Renal cortical epithelial cell (primary cell): ENCODE measurements around the gene TTC13. TPM values are rescaled to one million over a fixed set of nuclear protein-coding genes. Genes with fewer than 3 reads are reported as not detected.

Experiments
- DNase-seq: peaks from one replicate; pipeline ENCODE4 v3.0.0-alpha.2; 2011; ENCODE audit warnings: low read depth
- total RNA-seq: library from RNA; depleted of rRNA; stranded (reverse); fragments of >200 nt; gene quantifications from 2 replicates; pipeline ENCODE4 v1.2.3, GENCODE V29; 2014

The TTC13 gene
- total RNA-seq, 1 donor from 2014 or later, result 12.2 TPM

DNA sequence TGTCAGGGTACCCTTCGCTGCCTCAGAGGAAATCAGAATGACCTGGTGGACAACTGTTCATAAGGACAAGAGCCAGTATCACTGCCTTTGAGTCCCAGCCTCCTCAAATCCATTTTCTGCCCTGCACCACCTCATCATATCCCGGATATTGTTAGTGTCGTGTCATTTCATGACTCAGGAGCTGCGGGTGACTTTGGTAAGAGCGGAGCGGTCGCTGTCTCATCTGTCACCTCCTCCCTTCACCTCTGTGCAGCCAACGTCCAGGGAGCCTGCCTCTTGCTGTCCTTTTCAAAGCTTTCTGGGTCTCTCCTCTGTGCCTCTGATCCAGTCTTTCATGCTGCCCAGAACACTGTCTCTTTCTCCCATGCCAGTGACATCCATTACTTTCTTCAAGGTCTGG lies 103.3 kb downstream of the TTC13 start:
- DNase-seq, result no peak

- DNase-seq, result no peak
These were observed 107.7 kb downstream of the TTC13 start for GRCh38 chr1:230870916-230871315.

DNA sequence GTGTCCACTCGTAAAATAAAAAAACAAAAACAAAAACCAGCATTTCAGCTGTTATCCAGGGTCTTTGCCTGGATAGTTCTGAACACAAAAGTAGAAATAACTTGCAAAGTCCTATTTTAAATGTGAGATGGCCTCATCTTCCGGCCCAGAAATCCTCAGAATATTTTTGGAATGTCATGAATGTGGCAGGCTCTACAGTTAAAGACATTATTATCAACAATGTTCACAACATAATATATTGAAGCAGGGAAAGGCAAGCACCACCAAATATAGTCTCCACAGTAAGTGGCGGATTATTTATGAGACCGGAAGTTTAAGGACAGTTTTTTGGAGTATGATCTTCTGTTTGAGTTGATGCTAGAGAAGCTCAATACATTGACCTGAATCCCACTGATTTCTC lies 109.2 kb downstream of the TTC13 start:
- no peak for DNase-seq

GRCh38 chr1:230868736-230869385 lies 109.8 kb downstream of the TTC13 start:
- DNase-seq, result peak; percentile 36

DNA sequence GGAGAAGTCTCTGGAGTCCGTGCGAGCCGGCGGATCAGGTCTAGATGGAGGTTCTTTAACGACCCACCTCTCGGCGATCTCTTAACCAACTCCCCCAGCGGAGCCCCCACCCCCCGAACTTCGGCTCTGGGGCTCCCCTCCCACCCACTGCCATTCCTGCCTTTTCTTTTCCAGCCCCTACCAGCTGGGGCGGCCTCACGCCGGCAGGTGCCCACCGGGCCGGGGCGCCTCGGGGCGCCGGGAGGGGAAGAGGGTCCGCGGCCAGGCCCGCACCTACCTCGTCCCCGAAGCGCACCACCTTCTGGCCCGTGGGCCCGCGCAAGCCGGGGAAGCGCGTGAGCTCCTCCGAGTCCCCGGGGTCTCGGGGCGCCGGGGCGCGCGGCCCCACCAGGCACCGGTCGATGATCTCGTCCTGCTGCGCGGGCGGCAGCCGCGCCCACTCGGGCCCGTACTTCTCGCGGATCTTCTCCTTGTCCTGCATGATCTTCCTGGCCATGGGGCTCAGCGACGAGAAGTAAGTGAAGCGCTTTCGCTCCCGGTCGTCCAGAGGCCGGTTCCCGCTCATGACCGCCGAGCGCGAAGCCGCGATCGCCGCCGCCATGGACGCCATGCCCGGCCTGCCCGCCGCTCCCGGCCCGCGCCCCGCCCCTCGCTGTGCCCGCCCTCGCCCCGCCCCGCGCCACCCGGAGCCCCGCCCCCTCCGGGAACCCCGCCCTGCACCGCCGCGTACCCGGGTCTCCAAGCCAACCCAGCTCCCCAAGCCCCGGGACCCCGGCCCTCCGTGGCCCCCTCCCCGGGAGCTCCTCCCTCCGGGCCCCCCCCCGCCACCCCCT lies 110.5 kb downstream of the TTC13 start, which contains the start of gene C1orf198:
Gene C1orf198, minus strand, starts transcription at position 619 of the 833 bp plus-strand sequence. Its CDS starts 9 bp downstream, at position 610.
- DNase-seq, result no peak

GRCh38 chr1:230867101-230867902 lies 111.4 kb downstream of the TTC13 start:
- DNase-seq, result peak; percentile 11

DNA sequence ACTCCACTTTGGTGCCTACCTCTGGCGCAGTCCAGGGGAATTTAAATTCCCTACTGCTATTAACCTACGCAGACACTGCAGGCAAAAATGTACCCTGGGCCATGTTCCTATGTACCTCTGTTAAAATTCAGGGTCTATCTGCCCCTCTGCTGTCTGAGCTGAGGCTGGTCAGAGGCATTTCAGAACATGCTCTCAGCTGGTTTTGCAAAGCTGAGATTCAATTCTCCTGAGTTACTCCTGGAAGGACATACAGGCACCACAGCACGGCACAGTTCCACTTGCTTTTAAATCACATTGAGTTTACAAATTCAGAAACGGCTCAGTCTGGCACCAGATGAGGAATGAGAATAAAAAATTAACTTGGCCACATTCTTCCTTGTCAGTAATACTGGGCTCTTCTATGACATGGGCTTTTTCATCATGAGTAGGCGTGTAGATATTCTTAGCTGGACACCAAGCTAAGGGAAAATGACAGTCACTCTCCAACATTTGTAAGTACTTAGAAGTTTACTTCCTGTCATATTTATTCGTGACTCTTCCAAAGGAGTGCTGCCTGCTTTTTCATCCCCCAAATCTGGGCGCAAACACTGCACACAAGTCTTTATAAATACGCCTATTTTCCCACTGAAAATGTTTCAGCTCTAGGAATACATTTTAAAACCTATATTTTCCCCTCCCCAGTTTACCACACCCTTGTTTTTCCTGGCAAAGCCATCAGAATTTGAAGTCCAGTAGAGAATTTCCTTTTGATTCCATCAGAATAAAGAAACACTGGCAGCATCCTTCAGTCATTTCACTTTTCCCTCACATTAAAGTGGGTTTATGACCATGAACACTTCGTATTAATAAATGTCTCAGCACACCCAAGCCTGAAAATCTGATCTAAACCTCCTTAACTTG lies 112.2 kb downstream of the TTC13 start:
- peak; percentile 75 for DNase-seq

- no peak for DNase-seq
These were observed 113.4 kb downstream of the TTC13 start for GRCh38 chr1:230865062-230865817.

DNA sequence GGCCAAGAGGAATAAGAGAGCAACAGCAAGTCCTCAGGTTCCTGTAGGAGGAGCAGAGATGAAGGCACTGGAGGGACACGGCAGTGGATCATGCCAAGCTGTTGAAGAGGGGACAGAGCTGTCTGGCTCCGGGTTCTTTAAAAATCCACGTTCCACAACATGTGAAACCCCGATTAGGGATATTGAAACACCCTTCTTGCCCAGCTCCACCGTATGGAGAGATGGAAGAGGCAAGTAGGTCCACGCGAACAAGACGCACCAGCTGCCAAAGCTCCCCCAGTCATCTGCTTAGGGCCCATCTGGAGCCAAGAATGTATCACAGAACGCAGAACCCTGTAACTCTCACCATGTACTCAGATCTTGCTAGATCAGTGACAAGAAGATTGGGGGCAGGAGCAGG lies 114.2 kb downstream of the TTC13 start:
- no peak for DNase-seq

DNA sequence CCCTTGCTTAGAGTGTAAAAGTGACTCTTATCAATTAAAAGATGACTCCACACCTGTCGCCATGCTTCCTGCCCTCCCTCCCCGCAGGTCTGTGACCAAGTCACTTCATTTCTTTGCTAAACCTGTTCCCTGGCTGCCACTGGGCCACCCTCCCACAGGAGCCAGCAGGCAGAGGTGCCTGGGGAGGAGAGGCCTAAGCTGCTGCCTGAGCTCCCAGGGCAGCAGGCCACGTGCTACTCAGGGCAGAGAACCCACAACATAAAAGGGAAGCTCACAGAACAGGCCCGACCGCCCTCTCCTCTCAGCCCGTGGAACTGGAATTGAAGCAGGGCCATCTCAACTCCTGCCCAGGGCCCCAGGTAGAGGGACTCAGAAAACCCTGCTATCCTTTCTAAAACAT lies 115.2 kb downstream of the TTC13 start:
- no peak for DNase-seq

DNA sequence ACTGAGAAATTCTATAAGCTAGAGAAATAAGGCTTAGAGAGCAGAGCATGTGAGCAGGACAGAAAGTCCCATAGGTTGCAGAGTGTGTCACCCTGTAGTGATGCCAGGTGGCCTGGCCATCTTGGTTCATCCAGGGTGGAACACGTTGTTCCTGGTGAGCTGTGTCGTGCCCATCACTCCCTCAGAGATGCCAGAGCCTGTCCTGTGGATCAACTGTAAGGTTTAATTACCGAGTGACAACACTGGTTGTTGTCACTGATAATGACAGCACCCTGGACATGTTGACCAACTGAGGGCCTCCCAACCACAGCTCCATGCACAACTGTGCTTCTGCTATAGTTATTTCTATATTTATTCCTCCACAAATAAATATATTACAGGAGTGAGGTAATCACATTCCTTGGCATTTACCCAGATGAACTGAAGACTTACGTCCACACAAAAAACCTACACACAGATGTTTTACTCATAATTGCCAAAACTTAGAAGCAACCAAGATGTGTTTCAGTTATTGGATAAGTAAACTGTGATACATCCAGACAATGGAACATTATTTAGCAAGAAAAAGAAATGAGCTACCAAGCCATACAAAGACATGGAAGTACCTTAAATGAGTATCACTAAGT lies 116.6 kb downstream of the TTC13 start:
- no peak for DNase-seq

- no peak for DNase-seq
These were observed 117.2 kb downstream of the TTC13 start for GRCh38 chr1:230861489-230861888.

DNA sequence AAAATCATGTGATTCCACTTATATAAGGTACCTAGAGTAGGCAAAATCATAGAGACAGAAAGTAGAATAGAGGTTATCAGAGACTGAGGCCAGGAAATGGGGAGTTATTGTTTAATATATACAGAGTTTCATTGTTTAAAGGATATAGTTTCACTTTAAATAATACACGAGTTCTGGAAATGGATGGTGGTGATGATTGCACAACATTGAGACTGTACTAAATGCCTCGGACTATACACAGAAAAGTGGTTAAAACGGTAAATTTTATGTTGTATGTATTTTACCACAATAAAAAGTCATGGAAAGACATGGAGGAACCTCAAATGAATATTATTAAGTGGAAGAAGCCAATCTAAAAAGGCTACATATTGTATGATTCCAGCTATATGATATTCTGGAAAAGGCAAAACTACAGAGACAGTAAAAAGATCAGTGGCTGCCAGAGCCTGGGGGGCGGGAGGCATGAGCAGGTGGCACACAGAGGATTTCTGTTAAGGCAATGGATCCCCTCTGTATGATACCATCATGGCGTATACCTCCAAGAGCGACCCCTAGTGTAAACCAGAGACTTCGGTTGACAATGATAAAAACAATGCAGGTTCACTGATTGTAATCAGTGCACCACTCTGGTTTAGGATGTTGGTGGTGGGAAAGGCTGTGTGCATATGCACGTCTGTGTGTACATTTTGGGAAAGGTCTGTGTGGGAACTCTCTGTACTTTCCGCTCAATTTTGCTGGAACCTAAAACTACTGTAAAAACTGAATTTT lies 117.9 kb downstream of the TTC13 start:
- DNase-seq, result no peak

GRCh38 chr1:230858918-230859729 lies 119.5 kb downstream of the TTC13 start:
- no peak for DNase-seq

GRCh38 chr1:230858236-230858820 lies 120.3 kb downstream of the TTC13 start:
- DNase-seq, result peak; percentile 65

DNA sequence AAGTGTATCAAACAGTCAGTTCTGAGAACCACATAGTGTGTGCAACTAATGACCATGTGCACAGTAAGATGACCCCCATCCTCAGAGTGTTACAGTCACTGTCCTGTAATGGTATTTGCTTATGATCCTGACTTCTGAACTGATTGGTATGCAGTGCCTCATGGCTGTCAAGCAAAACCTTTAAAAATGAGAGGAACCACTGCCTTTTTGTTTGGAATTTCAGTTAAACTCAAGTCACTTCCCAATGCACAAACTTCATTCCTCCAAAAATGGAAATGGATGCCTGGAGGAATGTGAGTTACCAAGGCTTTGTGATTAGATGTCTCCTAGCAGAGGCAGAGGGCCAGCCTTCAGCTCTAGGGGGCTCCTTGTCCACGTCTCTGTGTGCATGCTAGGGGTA lies 120.8 kb downstream of the TTC13 start:
- DNase-seq, result peak; percentile 43

GRCh38 chr1:230857077-230857476 lies 121.6 kb downstream of the TTC13 start:
- no peak for DNase-seq
